Cardiac septum (tissue), 1 donor: Measurements from ENCODE around the gene CEP72. TPM values are rescaled to one million over a fixed set of nuclear protein-coding genes. Genes with fewer than 3 reads are reported as not detected.
A peak's percentile ranks its signal among the peaks of the same experiment; 100 is the strongest.
"Not testable (repeated sequence)": the region's sequence is repeated elsewhere in the genome, so short reads cannot be mapped to it uniquely, and the experiment has no call there.

Experiments
- DNase-seq: peaks from one replicate; pipeline ENCODE4 v3.0.0-alpha.2; 2020; ENCODE audit warnings: low spot score
- intact Hi-C: fragments of 100-400 bp; cut with DNase I; formaldehyde crosslinking; loops from one replicate; pipeline ENCODE4 v1.14.0; 2022
- total RNA-seq: library from RNA; stranded (reverse); fragmentation: NEBNext Ultra II Directional; extraction: Animal tissue kit (Norgen Biotek cat#: 25700); gene quantifications from one replicate; pipeline ENCODE4 v1.2.1, GENCODE V29; 2021
- donor health status: DM: no; HTN: no; CAD: no.

CEP72 gene
- total RNA-seq, 1 donor from 2014 or later: 0.86 TPM

GRCh38 chr5:593511-593910 is 18.6 kb upstream of the CEP72 start:
- peak; percentile 39 for DNase-seq
- intact Hi-C loops: no loop called here

- peak; percentile 19 for DNase-seq
- intact Hi-C loops: no loop called here
These were observed 17.8 kb upstream of the CEP72 start for GRCh38 chr5:594226-594860.

DNA sequence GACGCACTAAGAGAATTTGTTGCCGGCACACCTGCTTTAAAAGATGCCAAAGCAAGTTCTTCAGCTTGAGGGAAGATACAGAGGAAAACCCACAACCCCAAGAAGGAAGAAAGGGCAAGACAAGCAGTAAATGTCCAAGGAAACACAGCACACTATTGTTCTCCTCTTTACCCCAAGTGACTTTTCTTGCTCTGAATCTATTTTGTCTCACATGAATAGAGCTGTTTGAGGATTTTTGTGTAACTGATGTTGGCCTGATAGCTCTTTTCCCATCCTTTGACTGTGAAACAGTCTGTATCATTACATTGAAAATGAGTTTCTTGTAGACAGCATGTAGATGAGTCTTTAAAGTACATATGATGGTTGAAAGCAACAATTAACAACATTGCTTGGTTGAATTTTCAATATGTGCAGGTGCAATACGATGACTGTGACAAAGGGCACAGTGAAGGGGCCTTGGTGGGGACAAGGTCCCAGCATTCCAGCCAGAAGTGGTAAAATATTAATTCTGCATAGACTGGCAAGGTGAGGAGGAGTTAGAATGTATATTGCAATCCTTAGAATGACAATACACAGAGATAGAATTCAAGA is 16.8 kb upstream of the CEP72 start:
- DNase-seq: peak; percentile 14
- intact Hi-C loops: no loop called here

DNA sequence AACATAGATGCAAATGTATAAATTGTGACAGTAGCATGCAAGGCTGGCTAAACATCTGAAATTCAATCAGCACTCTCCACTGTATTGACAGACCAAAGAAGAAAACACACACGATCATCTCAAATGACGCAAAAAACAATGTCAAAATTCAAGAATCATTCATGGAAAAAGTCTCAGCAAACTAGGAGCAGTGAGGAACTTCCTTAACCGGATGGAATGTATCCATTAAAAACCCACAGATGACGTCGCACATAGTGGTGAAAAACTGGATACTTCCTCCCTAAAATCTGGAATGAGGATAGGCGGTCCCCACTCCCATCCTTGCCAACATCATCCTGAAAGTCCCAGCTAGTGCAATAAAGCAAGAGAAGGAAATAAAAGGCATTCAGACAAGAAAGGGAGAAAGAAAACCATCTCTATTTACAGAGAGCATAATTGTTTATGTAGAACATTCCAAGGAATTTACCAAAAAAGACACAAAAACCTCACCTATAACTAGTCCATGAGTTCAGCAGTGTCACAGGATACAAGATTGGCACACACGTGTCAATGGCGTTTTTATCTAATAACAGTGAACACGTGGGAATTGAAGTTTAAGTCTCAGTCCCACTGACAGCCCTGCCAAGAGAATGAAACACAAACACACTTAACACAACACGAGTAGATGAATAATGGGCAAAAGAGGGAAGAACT is 14.1 kb upstream of the CEP72 start:
- intact Hi-C loops: no loop called here
- DNase-seq: no peak

DNA sequence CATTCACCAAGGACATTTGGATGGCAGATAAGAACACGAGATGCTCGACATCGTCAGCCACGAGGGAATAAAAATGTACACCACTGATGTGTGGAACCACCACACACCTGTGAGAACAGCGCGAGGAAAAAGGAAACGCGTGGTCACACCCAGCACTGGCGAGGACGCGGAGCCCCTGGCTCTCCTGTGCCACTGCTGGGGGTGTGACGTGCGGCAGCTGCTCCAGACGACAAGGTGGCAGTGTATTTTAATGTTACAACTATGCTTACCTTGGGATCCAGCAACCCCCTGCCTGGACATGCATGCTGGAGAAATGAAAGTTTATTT is 13.6 kb upstream of the CEP72 start:
- DNase-seq: peak; percentile 63
- intact Hi-C loops: no loop called here

- intact Hi-C loops: no loop called here
- peak; percentile 47 for DNase-seq
These were observed 11.1 kb upstream of the CEP72 start for GRCh38 chr5:600886-601541.

- intact Hi-C loops: no loop called here
- peak; percentile 20 for DNase-seq
These were observed 10.2 kb upstream of the CEP72 start for GRCh38 chr5:601771-602465.

DNA sequence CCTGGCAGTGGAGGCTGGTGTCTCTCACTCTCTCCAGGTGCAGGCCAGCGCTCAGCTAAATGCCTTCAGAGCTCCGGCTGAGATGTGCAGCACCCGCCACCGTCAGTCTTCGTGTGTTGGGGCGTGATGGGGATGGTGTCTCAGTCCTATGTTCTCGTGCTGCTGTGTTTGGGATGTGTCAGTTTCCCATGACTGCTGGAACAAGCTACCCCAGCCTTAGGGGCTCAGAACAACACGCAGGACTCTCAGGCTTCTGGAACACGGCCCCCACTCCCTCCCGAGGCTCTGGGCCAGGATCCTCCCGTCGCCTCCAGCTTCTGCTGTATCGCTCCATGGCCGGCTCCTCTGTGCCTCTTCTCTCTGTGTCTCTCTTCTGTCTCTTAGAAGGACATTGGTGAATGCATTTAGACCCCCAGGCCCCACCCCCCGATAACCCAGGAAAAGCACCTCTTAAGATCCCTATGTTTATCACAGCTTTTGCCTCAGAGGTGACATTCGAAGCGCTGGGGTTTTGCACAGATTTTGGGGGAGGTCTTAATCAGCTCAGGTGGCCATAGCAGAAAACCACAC is 9.6 kb upstream of the CEP72 start:
- peak; percentile 69 for DNase-seq
- intact Hi-C loops: no loop called here

- intact Hi-C loops: no loop called here
- DNase-seq: peak; percentile 73
These were observed 8.8 kb upstream of the CEP72 start for GRCh38 chr5:603081-603998.

DNA sequence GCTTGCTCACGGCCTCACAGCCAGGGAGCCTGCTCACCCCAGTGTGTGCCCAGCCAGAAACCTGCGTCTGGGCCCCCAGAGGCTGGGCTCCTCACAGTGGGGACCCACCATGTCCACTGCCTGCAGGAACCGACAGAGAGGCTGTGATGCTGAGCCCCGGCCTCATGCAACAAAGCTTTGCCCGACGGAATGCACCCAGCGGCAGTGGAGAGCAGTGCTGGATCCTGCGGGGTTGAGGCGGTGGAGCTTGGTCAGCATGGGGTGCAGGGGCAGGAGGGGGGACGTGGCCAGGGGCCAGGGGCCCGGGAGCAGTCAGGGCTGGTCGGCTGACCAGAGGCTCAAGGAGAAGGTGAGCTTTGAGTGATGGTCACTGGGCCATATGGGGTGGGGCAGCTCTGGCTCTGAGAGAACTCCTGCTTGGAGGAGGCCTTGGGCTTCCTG is 7.7 kb upstream of the CEP72 start:
- DNase-seq: peak; percentile 69
- intact Hi-C loops: no loop called here

GRCh38 chr5:605090-605489 is 7.0 kb upstream of the CEP72 start:
- peak; percentile 4 for DNase-seq
- intact Hi-C loops: not testable (repeated sequence)

GRCh38 chr5:606061-606460 is 6.1 kb upstream of the CEP72 start:
- DNase-seq: peak; percentile 9
- intact Hi-C loops: no loop called here

DNA sequence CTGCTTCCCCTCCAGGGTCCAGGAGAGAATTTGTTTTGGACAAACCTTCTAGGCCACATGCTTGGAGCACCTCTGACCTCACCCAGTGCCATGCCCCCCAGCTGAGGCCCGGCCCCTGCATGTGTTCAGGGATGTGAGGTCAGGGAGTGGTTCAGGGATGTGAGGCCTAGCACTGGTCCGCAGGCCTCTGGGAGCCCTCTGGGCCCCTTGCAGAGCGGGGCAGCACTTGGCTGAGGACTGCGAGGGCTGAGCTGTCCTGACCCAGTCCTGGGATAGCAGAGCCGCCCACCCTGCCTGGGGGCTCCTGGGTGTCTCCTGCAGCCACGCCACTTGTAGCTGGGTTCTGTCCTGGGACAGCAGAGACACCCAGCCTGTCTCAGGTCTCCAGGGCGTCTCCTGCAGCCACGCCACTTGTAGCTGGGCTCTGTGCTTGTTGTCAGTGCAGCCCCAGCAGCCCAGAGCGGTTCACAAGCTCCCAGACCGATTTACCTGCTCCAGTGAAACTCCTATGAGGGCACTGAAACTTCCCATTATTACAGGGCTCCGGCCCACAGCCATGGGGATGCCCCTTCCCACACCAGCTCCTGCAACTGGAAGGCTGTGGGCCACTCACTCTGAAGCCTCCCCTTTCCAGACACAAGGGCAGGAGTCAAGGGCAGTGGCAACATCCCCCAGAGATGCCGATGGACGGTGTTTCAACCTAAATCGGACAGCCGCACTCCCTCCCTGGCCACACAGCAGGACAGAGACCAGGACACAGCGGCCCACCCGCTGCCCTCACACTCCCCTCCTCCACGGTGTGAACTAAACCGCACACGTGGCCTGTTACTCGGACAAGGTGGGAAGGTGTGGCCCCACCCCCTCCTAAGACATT is 5.4 kb upstream of the CEP72 start:
- peak; percentile 70 for DNase-seq
- intact Hi-C loops: no loop called here

DNA sequence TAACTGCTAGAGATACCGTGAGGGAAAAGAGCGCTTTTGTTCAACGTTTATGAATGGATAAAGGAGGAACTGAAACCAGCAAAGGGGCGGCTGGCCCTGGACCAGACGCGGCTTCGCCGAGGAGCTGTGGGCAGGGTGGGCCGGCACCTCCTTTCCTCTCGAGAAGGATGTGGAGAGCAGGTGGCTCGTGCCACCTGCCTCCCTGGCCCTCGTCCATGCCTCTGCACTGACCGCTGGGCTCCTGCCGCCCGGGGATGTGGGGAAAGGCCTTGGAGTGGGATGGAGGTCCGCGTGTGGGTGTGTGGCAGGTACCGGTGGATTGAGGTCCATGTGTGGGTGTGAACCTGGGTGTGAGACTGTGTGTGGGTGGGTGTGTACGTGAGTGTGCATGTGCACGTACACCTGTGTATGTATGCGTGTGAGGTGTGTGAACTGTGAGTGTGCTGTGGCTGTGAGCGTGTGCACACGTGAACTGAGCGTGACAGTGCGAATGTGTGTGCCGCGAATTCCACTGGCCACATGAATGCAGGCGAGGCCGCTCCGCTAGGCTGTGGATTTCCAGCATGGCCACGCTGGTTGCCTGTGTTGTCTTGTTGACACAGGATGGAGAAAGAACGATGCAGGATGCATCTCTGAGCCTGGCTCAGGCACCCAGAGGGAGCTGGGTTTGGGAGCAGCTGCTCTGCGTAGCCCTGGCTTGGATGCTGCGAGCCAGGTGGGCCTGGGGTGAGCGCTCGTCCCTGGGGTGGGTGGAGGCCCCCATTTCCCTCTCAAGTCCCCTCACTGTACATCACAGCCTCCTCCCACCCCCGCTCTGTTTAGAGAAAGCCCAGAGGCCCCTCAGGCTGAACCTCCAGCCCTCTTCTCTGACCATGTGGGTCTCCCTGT is 4.4 kb upstream of the CEP72 start:
- DNase-seq: peak; percentile 55

GRCh38 chr5:608429-609370 is 3.4 kb upstream of the CEP72 start:
- intact Hi-C loops: no loop called here
- peak; percentile 50 for DNase-seq

More for the DNA sequence above, 4.4 kb upstream of the CEP72 start:
- intact Hi-C loops: no loop called here

DNA sequence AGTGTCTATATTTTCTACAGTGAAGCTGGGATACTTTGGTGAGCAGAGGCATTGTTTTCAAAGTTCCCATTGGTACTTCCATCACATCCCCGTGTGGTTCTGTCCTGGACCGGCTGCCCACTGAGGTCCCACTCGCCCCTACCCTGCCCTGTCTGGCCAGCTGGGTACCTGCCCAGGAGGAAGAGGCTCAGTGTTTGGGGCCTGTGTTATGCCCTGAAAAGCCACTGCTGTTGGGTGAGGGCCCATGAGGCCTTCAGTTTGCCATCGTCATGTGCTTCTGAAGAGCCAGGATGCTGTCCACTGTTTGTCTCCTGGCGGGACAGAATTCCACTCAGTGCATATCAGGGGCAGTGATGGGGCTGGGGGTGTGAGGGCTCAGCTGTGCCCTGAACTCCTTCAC is 2.6 kb upstream of the CEP72 start:
- intact Hi-C loops: no loop called here
- DNase-seq: no peak
